HG03432 (cell line): ENCODE measurements around the gene MIER1.
A peak's percentile ranks its signal among the peaks of the same experiment; 100 is the strongest.
"Not testable (repeated sequence)": the region's sequence is repeated elsewhere in the genome, so short reads cannot be mapped to it uniquely, and the experiment has no call there.

ENCODE experiments used
- ATAC-seq: cut with Tn5 transposase; IDR thresholded peaks from one replicate; pipeline ENCODE4 v1.9.1; 2021; ENCODE audit warnings: mild to moderate bottlenecking, moderate library complexity; ENCODE audit not compliant: unreplicated experiment

Gene MIER1

DNA sequence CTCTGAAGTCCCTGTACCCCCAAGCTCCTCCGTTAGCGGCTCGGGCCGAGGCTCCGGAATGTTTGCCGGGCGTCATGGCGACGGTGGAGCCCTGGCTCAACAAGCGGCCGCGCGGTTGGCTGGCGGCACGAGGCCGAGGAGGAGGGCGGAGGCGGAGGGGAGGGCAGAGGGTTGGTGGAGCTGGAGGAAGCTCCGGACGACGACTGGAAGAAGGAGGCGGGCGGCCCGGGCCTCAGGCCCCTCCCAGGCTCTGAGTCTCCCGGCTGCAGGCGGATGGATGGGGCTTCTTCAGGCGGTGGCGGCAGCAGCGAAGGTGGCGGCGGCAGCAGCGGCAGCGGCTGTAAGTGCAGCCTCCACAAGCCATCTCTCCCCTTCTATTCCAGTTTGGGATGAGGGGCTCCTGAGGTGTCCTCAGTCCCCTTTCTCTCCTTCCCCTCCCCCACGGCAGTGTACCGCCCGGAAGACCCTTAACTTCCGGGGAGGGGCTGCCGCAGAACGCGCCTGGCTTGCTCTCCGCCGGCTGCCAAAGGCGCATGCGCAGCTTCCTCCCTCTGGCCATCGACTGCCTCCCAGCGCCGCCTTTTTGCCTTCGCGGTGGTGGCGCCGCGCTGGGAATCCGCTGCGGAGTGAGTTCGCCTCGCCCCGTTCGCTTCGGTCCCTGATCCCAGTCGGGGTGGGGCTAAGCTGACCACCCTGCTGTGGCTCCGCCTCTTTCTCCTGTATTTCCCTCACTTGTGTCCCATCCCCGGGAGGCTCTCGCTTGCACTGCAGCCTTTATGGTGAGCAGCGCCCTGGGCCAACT is at the start of gene MIER1, which contains the start of gene DNAI4:
Gene MIER1 (plus strand): TSS at position 235 of the 802 bp plus-strand sequence. CDS start 39 bp downstream, at position 274.
Gene DNAI4 (minus strand): TSS at position 101 of the 802 bp plus-strand sequence. CDS start 25 bp downstream, at position 76.
- ATAC-seq = peak; percentile 97

- ATAC-seq = no peak
Observed at GRCh38 chr1:66876664-66877063, 48.1 kb upstream of the MIER1 start.

DNA sequence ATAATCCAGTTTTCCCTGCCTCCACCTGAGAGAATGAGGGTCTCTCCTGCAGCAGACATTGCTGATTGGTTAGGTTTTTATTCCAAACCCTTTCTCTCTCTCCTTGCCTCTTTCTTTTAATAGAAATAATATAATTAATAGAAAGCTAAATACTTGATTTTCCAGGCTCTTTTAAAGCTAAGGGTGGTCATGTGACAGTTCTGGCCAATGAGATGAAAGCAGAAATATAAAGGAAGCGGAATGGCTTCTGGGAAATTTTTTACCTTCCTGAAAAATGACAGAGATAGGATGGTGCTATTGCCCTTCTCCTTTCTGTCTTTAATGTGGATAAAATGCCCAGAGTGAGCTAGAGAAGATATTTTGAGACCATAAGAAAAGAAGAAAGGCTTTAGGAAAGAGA is 35.8 kb upstream of the MIER1 start:
- no peak for ATAC-seq

DNA sequence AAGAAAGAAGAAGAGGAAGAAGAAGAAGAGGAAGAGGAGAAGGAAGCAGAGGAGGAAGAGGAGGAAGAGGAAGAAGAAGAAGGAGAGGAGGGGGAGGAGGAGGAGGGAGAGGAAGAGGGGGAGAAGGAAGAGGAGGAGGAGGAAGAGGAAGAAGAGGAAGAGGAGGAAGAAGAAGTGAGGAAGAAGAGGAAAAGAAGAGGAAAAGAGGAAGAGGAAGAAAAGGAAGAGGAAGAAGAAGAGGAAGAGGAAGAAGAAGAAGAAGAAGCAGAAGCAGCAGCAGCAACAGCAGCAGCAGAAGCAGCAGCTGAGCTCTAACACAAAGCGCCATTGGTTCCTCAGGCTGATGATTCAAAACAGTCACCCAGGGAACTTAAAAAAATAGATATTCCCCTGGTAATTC is 34.2 kb upstream of the MIER1 start:
- ATAC-seq = no peak

DNA sequence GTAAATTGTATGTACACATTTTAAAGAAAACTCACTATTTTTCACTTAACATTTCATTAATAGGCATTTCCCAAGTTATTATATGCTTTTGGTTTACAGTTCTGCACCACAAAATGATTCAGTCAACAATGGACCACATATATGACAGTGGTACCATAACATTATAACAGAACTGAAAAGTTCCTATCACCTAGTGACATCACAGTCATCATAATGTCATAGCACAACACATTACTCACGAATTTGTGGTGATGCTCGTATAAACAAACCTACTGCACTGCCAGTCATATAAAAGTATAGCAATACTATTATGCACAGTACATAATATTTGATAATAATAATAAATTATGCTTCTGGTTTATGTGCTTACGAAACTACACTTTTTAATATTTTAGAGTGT is 31.1 kb upstream of the MIER1 start:
- ATAC-seq = no peak

- ATAC-seq = not testable (repeated sequence)
Observed at GRCh38 chr1:66915203-66915602, 9.6 kb upstream of the MIER1 start.

GRCh38 chr1:66916320-66916719 is 8.5 kb upstream of the MIER1 start:
- ATAC-seq = no peak

GRCh38 chr1:66917476-66917875 is 7.3 kb upstream of the MIER1 start:
- ATAC-seq = no peak

GRCh38 chr1:66919063-66919462 is 5.7 kb upstream of the MIER1 start:
- ATAC-seq = no peak

DNA sequence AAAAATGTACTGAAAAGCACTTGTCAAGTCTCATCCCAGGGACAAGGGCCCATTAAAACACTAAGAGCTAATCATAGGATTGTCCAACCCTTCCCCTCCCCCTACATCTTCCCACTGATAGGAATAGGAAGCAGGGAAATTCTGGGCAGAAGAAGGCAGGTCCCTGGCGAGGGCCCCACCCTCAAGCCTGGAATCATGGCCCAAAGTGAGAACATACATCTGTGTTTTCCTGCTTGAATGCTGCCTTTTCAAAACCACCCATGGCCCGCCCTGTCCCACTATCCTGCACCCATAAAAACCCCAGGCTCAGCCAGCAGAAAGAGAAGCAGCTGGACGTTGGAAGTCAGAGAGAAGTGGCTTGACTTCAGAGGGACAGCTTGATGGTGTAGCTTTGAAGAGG is 5.0 kb upstream of the MIER1 start:
- ATAC-seq = no peak

- ATAC-seq = no peak
Observed at GRCh38 chr1:66920543-66920942, 4.2 kb upstream of the MIER1 start.

- ATAC-seq = peak; percentile 1
Observed at GRCh38 chr1:66925558-66925910, 744 bp downstream of the MIER1 start.

- ATAC-seq = no peak
Observed at GRCh38 chr1:66925944-66926343, 1.2 kb downstream of the MIER1 start.

GRCh38 chr1:66927528-66927927 is 2.7 kb downstream of the MIER1 start:
- no peak for ATAC-seq

- no peak for ATAC-seq
Observed at GRCh38 chr1:66929146-66929688, 4.4 kb downstream of the MIER1 start.

DNA sequence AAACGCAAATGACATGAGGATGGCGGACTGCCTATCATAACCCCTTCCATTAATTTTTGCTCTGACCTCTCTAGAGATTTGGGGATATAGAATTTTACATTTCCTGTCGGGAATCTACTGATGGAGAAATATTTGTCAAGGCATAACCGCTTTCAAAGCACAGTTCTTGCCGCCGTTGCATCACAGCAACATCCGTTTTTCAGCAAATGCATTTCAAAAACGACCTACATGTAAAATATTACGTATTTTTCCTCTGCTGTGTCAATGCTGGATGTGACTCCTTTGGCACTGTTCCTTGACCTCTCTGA is 4.9 kb downstream of the MIER1 start:
- no peak for ATAC-seq

- ATAC-seq = peak; percentile 81
Observed at GRCh38 chr1:66929999-66930822, 5.4 kb downstream of the MIER1 start.

DNA sequence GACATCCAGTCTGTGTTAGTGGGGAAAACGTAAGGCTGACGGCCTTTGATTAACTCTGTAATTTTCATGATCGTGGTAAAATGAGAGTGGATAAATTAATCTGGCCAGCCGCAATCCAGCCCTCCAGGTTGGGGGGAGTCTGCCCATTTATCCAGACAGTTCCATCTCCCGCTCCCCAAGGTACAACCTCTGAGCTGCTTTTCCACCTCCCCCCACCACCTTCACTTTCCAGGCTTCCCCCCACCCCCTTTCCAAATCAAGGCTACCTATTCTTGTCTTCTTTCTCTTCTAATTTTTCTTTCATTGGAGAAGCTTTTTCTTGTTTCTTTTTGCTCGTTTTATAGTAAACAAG is 6.0 kb downstream of the MIER1 start:
- no peak for ATAC-seq

DNA sequence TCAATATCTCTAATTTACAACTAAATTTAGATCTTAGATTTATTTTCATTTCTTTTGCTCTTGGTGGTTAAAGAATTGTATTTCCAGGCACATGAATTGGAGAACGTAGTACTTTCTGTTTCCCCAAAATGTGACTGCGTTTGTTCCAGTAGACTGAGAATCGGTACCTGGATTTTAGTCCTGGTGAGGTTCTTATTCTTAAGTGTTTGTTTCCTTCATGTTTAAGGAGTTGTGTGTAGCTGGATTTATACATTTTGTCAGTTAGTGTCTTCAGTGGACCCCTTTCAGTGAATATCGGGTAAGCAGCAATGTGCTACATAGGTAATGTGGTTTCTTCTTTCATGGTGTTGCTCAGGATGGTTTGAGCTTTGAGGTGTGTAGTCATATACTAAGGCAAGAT is 6.8 kb downstream of the MIER1 start:
- no peak for ATAC-seq

GRCh38 chr1:66932291-66932690 is 7.5 kb downstream of the MIER1 start:
- no peak for ATAC-seq

DNA sequence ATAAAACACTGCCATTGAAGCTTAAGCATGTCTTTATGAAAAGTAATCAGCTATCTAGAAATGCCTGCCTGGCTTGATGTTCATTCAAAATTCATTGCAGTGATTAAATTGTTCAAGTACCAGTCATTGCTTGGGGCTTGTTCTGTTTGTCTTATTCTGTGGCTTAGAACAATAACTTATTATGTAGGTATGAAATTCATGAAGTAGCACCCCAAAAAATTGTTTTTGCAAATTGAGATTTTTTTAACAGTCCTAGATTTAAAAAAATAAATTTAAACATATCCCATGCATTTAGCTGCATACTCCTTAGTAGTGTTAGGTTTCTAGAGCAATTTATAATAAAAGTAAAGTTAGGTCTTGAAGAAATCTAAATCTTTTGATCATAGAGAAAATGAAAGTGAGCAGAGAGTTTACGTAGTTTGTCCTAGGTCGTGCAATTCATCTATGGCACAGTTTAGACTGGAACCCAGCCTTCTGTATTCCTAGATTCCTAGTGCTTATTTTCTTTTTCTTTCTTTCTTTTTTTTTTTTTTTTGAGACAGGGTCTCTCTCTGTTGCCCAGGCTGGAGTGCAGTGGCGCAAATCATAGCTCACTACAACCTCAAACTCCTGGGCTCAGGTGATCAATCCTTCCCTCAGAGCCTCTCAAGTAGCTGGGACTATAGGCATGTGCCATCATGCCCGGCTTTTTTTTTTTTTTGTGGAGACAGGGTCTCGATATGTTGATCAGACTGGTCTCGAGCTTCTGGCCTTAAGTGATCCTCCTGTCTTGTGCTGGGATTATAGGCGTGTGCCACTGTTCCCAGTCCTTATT is 9.3 kb downstream of the MIER1 start:
- no peak for ATAC-seq
